GM21367 (cell line): ENCODE measurements around the gene CLEC2D.
"Not testable (repeated sequence)": the region's sequence is repeated elsewhere in the genome, so short reads cannot be mapped to it uniquely, and the experiment has no call there.

Experiments
- ATAC-seq: cut with Tn5 transposase; IDR thresholded peaks from one replicate; pipeline ENCODE4 v1.9.1; 2021; ENCODE audit not compliant: unreplicated experiment

The CLEC2D gene

DNA sequence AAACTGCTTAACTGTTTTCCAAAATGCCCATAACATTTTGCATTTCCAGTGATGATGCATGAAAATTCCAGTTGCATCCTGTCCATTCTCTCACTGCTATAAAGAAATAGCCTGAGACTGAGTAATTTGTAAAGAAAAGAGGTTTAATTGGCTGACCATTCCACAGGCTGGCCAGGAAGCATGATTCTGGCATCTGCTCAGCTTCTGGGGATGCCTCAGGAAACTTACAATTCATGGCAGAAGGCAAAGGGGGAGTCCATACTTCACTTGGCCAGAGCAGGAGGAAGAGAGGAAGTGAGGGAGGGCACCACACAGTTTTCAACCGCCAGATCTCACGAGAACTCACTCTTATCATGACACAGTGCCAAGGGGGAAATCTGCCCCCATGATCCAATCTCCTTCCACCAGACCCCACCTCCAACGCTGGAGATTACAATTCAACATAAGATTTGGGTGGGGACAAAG is 18.2 kb upstream of the CLEC2D start:
- ATAC-seq = no peak

GRCh38 chr12:9660046-9660445 is 9.5 kb upstream of the CLEC2D start:
- ATAC-seq = no peak

GRCh38 chr12:9661720-9662119 is 7.8 kb upstream of the CLEC2D start:
- ATAC-seq = no peak

- no peak for ATAC-seq
Measured at GRCh38 chr12:9662488-9662887, 7.0 kb upstream of the CLEC2D start.

DNA sequence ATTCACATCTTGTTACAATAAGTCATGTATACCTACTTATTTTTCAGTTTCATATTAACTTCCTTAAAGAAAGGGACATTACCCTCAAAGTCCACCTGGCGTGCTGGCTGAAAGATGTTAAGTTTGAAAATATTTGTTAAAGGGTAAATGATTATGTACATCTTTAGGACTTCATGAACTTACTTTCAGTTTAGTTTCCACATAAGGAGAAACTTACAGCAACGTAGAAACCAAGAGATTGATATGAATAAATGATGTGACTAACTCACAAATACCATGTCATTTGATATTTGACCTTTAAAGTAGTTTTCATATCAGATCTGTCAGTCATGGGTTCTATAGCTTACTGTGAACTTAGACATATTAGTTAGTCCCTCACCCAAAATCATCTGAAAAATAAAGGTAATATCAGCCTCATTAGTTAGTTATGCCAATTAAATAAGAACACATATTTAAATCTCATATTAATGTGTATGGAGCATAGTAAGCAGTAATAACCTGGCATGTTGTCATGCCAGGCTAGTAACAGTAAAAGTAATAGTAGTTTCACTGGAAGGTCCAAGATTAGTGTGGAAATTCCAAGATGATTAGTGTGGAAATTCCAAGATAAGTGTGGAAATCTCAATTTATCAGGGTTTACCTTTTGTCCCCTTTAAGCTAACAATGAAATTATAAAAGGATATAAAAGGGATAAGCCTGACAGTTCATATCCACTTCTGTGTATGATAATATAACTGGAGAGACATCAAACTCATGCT is 1.9 kb upstream of the CLEC2D start:
- peak; percentile 31 for ATAC-seq

- ATAC-seq = no peak
Measured at GRCh38 chr12:9668161-9669018, 1.1 kb upstream of the CLEC2D start.

- no peak for ATAC-seq
Measured at GRCh38 chr12:9669019-9669326, 540 bp upstream of the CLEC2D start.

- ATAC-seq = not testable (repeated sequence)
Measured at GRCh38 chr12:9672340-9672739, 2.8 kb downstream of the CLEC2D start.

DNA sequence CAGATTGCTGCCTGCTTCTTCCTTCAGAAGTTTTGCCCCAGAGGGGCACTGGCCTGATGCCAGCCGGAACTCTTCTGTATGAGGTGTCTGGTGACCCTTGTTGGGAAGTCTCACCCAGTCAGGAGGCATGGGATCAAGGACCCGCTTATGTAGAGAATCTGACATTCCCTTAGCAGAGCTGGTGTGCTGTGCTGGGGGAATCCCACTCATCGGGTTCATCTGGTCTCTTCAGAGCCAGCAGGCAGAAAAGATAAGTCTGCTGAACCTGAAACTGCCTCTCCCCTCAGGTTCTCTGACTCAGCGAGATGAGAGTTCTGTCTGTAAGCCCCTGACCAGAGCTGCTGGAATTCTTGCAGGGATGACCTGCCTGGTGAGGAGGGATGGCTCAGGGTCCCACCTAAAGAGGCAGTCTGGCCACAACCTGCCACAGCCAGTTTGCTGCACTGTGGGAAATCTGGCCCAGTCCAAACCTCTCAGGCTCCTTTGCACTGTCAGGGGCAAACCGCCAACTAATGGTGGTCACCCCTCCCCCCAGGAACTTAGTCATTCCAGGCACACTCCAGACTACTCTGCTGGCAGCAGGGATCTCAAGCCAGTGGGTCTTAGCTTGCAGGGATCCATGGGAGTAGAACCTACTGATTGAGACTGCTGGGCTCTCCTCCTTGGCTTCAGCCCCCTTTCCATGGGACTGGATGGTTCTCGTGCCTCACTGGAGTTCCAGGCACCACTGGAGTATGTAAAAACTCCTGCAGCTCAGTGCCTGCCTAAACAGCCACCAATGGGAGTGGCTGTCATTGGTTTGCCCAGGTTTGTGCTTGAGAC is 4.1 kb downstream of the CLEC2D start:
- no peak for ATAC-seq

- ATAC-seq = no peak
Measured at GRCh38 chr12:9674226-9674590, 4.7 kb downstream of the CLEC2D start.

DNA sequence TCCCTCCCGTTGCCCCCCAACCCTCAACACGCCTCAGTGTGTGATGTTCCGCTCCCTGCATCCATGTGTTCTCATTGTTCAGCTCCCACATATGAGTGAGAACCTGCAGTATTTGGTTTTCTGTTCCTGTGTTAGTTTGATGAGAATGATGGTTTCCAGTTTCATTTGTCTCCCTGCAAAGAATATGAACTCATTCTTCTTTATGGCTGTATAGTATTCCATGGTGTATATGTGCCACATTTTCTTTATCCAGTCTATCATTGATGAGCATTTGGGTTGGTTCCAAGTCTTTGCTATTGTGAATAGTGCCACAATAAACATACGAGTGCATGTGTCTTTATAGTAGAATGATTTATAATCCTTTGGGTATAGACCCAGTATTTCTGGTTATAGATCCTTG is 13.0 kb downstream of the CLEC2D start:
- not testable (repeated sequence) for ATAC-seq

- ATAC-seq = not testable (repeated sequence)
Measured at GRCh38 chr12:9682949-9683348, 13.4 kb downstream of the CLEC2D start.

DNA sequence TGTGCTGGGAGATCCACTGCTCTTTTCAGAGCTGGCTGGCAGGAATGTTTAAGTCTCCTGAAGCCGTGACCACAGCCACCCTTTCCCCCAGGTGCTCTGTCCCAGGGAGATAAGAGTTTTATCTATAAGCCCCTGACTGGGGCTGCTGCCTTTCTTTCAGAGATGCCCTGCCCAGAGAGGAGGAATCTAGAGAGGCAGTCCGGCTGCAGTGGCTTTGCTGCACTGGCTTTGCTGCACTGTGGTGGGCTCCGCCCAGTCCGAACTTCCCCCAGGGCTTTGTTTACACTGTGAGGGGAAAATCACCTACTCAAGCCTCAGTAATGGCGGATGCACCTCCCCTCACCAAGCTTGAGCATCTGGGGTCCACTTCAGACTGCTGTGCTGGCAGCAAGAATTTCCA is 15.9 kb downstream of the CLEC2D start:
- ATAC-seq = not testable (repeated sequence)

DNA sequence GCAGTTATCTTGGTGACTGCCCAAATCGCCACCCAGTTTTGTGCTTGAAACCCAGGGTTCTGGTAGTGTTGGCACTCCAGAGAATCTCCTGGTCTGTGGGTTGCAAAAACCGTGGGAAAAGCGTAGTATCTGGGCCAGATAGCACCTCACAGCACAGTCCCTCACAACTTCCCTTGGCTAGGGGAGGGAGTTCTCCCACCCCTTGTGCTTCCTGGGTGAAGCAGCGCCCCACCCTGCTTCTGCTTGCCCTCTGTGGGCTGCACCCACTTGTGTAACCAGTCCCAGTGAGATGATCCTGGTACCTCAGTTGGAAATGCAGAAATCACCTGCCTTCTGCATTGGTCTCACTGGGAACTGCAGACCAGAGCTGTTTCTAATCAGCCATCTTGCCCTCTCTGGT is 16.4 kb downstream of the CLEC2D start:
- ATAC-seq = no peak

DNA sequence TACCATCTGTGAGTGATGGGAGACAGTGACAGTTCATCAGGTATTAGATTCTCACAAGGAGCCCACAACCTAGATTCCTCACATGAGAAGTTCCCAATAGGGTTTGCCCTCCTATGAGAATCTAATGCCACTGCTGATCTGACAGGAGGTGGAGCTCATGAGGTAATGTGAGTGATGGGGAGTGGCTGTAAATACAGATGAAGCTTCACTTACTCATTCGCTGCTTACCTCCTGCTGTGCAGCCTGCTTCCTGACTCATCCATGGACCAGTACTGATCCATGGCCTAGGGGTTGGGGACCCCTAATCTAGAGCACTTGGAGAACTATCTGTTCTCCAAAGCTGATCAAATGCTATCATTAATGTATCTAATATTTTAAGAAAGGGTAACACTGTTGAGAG is 17.7 kb downstream of the CLEC2D start:
- no peak for ATAC-seq

DNA sequence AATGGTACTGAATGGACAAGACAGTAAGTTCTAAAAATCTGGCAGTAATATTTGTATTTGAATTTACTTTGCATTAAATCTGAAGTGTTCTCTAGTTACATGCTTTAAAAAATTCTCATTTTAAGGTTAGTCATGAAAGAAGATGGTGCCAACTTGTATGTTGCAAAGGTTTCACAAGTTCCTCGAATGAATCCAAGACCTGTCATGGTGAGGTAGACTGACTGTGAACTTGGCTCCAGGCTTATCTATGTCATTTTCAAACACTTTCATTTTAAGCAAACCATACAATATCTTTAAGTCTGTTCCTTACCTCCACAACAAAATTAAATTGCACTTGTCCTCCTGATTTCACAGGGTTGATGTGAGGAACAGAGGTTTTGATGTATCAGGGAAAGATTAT is 23.4 kb downstream of the CLEC2D start:
- ATAC-seq = no peak

- ATAC-seq = no peak
Measured at GRCh38 chr12:9694241-9694640, 24.7 kb downstream of the CLEC2D start.

DNA sequence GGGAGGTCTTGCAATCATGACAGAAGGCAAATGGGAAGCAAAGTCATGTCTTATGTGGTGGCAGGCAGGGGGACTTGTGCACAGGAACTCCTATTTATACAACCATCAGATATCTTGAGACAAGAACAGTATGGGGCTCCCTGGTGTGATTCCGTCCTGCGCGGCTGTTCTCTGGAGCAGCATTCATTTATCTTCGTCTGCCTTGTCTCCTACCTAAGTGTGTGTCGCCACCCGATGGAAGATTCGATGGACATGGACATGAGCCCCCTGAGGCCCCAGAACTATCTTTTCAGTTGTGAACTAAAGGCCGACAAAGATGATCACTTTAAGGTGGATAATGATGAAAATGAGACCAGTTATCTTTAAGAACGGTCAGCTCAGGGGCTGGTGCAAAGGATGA is 25.6 kb downstream of the CLEC2D start:
- ATAC-seq = not testable (repeated sequence)

- ATAC-seq = not testable (repeated sequence)
Measured at GRCh38 chr12:9695661-9696060, 26.1 kb downstream of the CLEC2D start.

- ATAC-seq = no peak
Measured at GRCh38 chr12:9697619-9698018, 28.1 kb downstream of the CLEC2D start.

DNA sequence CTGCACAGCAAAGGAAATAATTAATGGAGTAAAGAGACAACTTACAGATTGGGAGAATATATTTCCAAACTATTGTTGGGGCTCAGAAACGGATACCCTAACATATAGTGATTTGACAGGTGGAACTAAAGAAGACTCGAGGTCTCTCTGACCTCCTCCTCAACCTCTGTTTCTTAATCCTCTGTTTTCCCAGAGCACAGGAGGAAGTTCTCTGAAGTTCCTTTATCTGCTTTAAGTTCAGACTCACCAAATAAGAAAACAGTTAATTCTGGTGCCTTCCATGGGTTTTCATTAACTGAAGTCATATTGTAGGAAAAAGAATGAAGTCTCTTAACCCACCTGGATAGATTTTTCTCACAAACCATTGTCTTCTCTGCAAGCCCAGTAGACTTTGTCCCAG is 29.2 kb downstream of the CLEC2D start:
- ATAC-seq = no peak
